ENCODE data around the gene DUS1L.

The DUS1L gene

DNA sequence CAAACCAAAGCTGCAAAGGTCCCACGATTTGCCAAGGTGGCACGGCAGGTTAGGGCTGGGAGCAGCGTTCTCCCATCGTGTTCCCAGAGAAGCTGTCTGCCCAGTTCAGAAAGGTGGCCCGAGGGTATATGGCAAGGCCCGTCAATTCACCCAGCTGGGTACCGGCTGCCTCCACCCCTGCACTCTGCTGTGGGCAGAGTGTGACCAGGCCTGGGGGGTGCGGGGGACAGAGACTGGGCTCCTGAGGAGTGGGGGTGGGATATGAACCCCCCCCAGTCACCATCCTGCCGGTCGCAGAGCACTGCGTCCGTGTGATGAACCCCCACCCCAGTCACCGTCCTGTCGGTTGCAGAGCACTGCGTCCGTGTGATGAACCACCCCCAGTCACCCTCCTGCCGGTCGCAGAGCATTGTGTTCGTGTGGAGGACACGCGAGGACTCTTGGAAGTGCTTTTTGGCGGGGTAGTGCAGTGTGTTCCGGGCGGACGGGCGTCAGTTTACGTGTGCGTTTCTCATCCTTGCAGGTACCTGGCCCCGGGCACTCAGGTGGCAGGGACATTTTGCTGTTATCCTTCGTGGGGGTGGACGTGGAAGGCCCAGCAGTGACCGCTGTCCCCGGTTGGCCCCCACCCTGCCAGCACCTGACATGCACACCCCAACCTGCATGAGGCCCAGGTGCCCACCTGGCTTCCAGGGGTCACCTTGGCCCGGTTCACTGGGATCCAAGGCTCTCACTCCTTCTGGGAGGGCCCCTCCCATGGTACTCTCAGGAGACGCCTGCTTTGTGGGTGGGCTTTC lies 35.1 kb upstream of the DUS1L start:
- DNase-seq (ENCODE audit: low spot score) = no peak

- no peak for DNase-seq (ENCODE audit: low spot score)
Observed at GRCh38 chr17:82098939-82099763, 33.5 kb upstream of the DUS1L start.

DNA sequence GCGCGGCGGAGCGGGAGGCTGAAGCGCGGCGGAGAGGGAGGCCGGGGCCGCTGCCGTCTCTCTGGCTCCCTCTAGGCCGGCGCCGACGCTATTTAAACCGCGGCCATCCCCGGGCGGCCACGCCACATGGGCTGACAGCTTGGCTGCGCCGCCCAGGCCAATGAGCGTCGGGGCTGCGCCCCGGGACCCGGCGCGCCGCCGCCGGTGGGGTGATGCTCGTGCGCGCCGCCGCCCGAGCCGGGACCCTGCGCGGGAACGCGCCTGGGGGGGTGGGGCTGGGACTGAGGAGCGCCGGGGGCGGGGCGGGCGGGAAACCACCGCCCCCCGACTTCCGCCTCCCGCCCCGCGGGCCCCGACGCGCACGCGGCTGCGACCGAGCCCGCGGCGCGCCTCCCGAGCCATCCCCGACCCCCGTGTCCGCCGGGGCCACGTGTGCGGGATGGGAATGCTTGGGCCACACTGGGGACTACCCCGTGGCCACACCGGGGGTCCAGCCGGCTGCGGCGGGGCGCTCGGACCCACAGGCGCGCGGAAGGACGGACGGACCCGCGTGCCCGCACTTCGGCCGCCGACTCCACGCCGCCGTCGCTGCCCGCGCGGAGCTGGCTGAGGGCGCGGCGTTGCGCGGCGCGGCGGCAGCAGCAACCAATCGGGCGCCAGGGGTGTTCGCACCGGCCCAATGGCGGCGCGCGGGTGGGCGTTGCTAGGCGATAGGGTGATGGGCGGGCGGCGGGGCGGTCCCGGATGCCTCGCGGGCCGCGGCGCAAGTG lies 32.8 kb upstream of the DUS1L start, which contains the start of gene FASN:
FASN (minus strand) TSS at position 68 of the 770 bp plus-strand sequence. CDS start 1,791 bp downstream, outside the sequence.
- peak; percentile 99 for DNase-seq (ENCODE audit: low spot score)

DNA sequence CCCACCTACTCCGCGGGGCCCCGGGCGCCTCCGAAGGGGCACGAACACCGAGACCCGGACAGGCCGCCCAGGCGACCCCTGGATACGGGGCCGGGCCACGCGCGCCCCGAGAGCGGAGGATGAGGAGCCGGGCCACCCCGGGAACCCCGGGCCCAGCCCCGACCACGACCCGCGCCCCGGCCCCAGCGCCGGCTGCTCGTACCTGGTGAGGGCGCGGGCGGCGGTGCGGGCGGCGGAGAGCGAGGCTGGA lies 32.2 kb upstream of the DUS1L start:
- DNase-seq (ENCODE audit: low spot score) = no peak

DNA sequence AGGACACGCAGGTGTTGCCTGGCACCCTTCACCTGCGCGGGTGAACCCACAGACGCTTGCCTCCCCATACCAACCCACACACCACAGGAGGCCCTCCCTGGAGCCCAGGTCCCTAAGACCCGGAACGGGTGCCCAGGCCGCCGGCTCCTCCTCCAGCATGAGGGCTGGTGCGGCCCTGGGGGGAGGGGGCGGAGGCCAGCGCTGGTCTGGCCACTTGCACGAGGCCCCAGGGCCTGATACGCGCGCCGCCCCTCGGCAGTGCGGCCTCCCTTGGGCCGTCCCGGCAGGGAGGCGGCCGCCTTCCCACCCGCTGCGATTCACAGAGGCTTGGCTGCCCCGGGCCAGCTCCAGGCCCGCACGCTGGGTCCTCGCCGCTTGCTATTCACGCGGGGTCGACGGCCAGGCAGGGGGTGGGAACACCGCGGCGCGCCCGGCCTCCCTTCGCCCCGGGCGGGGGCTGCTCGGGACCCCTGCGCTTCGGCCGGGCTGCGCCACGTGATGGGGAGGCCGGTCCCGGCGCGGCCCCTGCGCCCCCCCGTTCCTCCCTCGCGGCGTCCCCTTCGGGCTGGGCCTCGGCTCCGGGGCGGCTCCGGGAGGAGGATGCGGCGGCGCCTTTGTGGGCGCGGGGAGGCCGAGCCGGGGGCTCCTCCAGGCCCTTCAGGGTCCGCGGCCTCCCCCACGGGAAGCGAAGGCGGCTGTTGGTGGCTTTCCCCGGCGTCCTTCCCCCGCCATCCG lies 31.7 kb upstream of the DUS1L start:
- peak; percentile 81 for DNase-seq (ENCODE audit: low spot score)

- DNase-seq (ENCODE audit: low spot score) = no peak
Observed at GRCh38 chr17:82096709-82097183, 31.1 kb upstream of the DUS1L start.

GRCh38 chr17:82095777-82096708 lies 30.4 kb upstream of the DUS1L start:
- no peak for DNase-seq (ENCODE audit: low spot score)

GRCh38 chr17:82094931-82095776 lies 29.6 kb upstream of the DUS1L start:
- DNase-seq (ENCODE audit: low spot score) = no peak

DNA sequence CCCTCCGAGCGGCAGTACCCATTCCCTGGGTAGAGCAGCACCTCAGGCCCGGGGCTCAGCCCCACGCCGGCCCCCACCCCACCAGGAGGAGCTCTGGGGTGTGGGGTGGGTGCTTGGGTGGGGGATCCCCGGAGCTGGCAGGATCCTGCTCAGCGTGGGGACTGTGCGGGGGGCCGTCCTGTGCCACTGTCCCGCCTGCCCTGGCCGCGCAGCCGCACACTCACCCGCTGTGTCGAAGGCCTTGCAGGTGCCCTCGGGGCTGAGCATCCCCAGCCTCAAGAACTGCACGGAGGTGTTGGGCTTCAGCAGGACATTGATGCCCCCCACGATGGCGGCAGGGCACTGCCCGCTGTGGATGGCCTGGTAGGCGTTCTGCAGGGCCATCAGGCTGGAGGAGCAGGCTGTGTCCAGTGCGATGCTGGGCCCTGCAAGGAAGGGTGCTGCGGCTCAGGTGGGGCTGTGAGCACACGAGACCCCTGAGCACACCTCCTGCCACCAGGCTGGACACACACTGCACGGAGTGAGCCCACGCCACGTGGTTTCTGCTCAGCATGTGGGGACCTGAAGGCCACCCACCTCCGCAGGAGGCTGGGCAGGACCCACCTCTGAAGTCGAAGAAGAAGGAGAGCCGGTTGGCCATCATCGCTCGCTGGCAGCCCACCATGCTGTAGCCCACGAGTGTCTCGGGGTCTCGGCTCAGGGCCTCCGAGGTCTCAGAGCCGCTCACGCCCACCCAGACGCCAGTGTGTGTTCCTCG lies 27.6 kb upstream of the DUS1L start:
- DNase-seq (ENCODE audit: low spot score) = no peak

- DNase-seq (ENCODE audit: low spot score) = no peak
Observed at GRCh38 chr17:82092628-82092994, 27.0 kb upstream of the DUS1L start.

- DNase-seq (ENCODE audit: low spot score) = no peak
Observed at GRCh38 chr17:82092094-82092586, 26.5 kb upstream of the DUS1L start.

DNA sequence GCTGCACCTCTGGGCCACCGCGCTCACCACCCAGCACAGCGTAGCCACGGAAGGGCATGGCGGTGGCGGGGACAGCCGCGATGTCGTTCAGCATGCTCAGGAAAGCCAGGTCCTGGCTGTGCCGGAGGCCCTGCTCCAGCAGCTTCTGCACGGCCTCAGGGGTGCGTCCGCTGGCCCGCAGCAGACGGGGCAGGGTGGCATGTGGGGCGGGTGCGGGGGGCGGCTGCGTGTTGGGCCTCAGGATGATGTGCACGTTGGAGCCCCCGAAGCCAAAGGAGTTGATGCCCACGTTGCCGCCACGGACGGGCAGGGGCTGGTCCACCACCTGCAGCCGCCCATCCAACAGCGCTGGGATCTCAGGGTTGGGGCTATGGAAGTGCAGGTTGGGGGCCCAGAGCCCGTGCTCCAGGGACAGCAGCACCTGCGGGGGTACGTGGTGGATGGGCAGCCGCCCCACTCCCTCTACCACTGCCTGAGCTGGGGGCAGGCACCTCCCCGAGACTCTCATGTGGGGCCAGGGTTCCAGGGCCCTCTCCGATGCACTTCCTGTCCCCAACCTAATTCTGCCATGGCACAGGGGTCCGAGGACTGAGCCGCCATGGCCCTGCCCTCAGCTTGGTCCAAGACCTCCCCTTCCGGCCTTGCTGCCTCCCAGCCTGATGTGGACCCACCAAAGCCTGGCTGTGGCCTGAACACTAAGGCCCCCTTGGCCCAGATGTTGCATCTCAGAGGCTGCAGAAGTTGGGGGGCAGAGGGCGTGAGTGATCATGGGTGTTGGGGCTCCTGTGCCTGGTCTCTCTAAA lies 25.9 kb upstream of the DUS1L start:
- DNase-seq (ENCODE audit: low spot score) = no peak

DNA sequence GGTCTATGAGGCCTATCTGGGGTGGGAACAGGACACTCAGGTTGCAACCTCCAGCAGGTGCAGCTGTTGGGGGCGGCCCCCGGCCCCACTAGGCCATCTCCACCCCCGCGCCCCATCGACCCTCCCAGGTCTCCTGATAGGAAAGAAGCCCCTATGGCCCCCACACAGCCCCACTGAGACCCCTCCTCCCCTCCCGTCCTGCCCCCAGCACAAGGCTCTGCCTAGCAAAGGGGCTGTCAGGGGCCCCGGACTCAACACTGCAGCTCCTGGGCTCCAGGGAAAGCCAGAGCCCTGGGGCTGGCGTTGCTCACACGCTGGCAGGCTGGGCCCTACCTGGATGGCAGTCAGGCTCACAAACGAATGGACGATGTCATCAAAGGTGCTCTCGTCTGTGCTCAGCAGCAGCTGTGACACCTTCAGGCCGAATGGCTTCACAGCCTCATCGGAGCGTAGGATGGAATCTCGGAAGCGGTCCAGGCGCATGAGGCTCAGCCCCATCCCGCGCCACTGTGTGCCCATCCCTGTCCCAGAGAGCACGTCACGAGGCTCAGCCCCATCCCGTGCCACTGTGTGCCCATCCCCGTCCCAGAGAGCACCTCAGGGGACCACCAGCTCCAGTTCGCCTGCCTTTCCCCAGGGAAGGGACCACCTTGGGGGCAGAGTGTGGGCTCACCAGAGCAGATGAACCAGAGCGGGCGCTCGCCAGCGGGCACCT lies 25.1 kb upstream of the DUS1L start:
- no peak for DNase-seq (ENCODE audit: low spot score)

DNA sequence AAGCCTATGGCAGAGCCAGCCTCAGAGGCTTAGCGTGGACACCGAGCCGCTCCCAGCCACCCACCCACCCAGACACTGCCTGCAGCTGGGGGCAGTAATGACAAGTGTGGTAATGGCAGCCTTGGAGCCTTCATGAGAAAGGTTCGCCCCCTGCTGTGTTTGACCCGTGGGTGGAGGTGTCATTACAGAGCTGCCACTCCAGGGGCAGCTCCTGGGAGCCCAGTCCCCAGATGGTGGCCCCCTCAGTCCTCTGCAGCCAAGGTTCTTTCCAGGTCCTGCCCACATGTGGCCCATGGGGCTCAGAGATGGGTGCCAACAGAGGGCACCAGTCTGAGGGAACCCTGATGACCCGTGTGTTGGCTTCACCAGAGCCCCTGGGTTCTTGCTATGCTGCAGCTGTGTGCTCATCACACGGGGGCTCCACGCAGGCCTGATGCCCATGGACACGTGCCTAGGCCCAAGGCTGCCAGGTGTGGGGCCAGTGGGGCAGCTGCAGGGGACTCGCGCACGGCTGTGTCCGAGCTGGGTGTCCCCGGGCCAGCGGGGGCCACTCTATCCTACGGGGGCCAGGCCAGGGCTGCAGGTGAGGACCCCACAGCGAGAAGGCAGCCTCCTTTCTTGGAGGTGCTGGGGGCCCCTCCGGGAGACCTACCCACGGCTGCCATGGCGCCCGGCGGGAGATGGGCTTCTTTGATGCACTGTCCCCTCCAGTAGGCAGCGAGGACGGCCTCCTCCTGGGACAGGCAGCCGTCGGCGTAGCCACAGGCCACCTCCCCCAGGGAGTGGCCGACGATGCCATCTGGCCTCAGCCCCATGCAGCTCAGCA lies 24.3 kb upstream of the DUS1L start:
- no peak for DNase-seq (ENCODE audit: low spot score)

- DNase-seq (ENCODE audit: low spot score) = no peak
Observed at GRCh38 chr17:82088838-82089722, 23.5 kb upstream of the DUS1L start.
